Esophagus squamous epithelium (tissue), 5 donors: Measurements from ENCODE around the gene BMERB1. TPM values are rescaled to one million over a fixed set of nuclear protein-coding genes. Genes with fewer than 3 reads are reported as not detected.

Experiments
- DNase-seq: peaks from one replicate; lab custom pipeline; 2025; lab: John Stamatoyannopoulos, UW
- H3K27ac ChIP-seq, 4 donors: fragments of 200-600 bp; sonication (generic); one replicate each; pipeline ENCODE4 v1.5.1; 2016 to 2019; ENCODE audit warnings: mild to moderate bottlenecking in 1 of 4
- H3K27me3 ChIP-seq, 4 donors: fragments of 200-600 bp; sonication (generic); 1 replicate in 3 of 4; 2 replicates in 1 of 4; pipeline versions ENCODE4 v1.5.1 to v1.6.0; 2017 to 2021; ENCODE audit warnings: antibody characterized with exemption in 1 of 4
- H3K36me3 ChIP-seq, 3 donors: fragments of 200-600 bp; sonication (generic); one replicate each; pipeline ENCODE4 v1.5.1; 2016 to 2019
- H3K4me1 ChIP-seq, 3 donors: fragments of 200-600 bp; sonication (generic); one replicate each; pipeline ENCODE4 v1.5.1; 2017 to 2019
- H3K4me3 ChIP-seq, 4 donors: fragments of 200-600 bp; sonication (generic); 1 replicate in 3 of 4; 2 replicates in 1 of 4; pipeline ENCODE4 v1.5.1; 2016 to 2019; ENCODE audit warnings: mild to moderate bottlenecking in 2 of 4, moderate library complexity in 1 of 4
- H3K9me3 ChIP-seq, 3 donors: fragments of 200-600 bp; sonication (generic); one replicate each; pipeline ENCODE4 v1.5.1; 2016 to 2019
- POLR2A ChIP-seq, 4 donors: fragments of 450-650 bp; IDR thresholded peaks; one replicate each; pipeline ENCODE4 v1.6.1; 2017; ENCODE audit warnings: antibody characterized with exemption in 4 of 4, mild to moderate bottlenecking in 4 of 4, moderate library complexity in 3 of 4
- WGBS, 2 donors: methylation state at CpG; one replicate each; pipeline ENCODE4 v1.1.5; 2018; 5-methylcytosine and 5-hydroxymethylcytosine counted together
- intact Hi-C: fragments of 100-400 bp; cut with DNase I; formaldehyde crosslinking; loops from one replicate; pipeline ENCODE4 v1.15.0; 2022
- total RNA-seq, 4 donors: library from RNA; depleted of rRNA; stranded (reverse); fragments of >200 nt; gene quantifications; one replicate each; pipeline ENCODE4 v1.1.0, GENCODE V29; 2016
- TF ChIP-seq, protein P1 (sequence below), 6 experiments: fragments of 450-650 bp in 4 of 6; fragments of 200-600 bp in 2 of 6; sonication (generic) in 2 of 6; IDR thresholded peaks; one replicate each; pipeline ENCODE4 v1.5.1; 2016 to 2019; ENCODE audit warnings: antibody characterized with exemption in 6 of 6, mild to moderate bottlenecking in 4 of 6, moderate library complexity in 4 of 6
- donor health status: DM: yes; HTN: yes; CAD: no.

BMERB1 gene
- total RNA-seq, 4 donors from 2014 or later = 3.4 to 38.1 (median 14.9) TPM

DNA sequence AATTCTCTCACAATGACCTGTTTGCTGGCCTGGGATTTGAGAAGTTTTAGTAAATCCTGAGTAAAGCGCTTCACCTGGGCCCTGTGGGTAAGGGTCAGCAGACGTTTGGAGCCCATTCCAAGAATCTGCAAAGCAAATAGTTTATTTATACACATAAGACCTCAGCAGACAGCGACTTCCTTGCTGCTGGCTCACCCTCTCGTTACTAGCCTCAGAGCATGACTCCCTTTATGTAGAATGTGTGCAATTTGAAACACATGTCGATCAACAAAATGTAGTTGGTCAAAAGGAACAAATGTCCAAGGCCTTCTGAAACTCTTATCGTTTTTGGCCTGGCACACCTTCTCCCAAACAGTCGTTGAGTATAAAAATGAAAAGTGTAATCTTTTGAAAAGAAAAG lies 177.2 kb downstream of the BMERB1 start:
- peaks cover 4 to 100% (median 38%) of the 10 kb centered on the region in 3 donors for H3K36me3 ChIP-seq
- no peak overlapping the region for H3K4me3 ChIP-seq
- peaks cover 0 to 15% (median 0%) of the 10 kb centered on the region in 3 donors for H3K4me1 ChIP-seq
- H3K27me3 ChIP-seq = no peaks in the 10 kb centered on the region
- no peak for DNase-seq
- intact Hi-C loops = loop anchor here (10.0 kb wide), 1 partner anchor 63 kb away; no protein-coding TSS in a partner anchor
- no peaks in the 10 kb centered on the region for H3K9me3 ChIP-seq
- no peak overlapping the region for H3K27ac ChIP-seq
- WGBS, 2 donors = 76 to 82% methylated on average over 7 of the region's 7 CpGs
- TF ChIP-seq POLR2A (IDR thresholded peaks at IDR 0.05) = no peak
- TF ChIP-seq, protein P1, sequence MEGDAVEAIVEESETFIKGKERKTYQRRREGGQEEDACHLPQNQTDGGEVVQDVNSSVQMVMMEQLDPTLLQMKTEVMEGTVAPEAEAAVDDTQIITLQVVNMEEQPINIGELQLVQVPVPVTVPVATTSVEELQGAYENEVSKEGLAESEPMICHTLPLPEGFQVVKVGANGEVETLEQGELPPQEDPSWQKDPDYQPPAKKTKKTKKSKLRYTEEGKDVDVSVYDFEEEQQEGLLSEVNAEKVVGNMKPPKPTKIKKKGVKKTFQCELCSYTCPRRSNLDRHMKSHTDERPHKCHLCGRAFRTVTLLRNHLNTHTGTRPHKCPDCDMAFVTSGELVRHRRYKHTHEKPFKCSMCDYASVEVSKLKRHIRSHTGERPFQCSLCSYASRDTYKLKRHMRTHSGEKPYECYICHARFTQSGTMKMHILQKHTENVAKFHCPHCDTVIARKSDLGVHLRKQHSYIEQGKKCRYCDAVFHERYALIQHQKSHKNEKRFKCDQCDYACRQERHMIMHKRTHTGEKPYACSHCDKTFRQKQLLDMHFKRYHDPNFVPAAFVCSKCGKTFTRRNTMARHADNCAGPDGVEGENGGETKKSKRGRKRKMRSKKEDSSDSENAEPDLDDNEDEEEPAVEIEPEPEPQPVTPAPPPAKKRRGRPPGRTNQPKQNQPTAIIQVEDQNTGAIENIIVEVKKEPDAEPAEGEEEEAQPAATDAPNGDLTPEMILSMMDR (IDR thresholded peaks at IDR 0.05) = no peak

DNA sequence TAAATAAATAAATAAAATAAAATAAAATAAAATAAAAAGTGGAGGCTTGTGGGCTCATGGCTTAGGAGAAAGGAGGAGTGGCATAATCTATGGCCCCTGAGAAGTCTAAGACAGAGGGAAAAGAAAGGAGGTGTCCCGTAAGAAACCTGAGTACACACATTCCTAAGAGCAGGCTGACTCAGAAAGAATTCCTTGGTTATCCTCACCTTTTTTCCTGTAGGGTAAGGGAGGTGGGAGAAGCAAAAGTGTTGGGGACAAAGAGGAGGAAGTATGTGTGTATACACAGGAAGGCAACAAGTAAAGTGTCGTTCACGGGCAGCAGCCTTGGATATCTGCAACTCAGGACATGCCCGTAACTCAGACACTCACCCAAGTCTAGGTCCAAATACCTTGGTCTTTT lies 179.3 kb downstream of the BMERB1 start:
- TF ChIP-seq, protein P1 (IDR thresholded peaks at IDR 0.05) = no peak
- no peak for TF ChIP-seq POLR2A (IDR thresholded peaks at IDR 0.05)
- intact Hi-C loops = loop anchor here (10.0 kb wide), 1 partner anchor 61 kb away; no protein-coding TSS in a partner anchor
- Histone ChIP-seq H3K4me1 (no peaks in the 10 kb centered on the region), H3K4me3 (no peak overlapping the region), H3K9me3 (no peaks in the 10 kb centered on the region), H3K27ac (no peak overlapping the region), H3K36me3 (peaks cover 4 to 100% (median 54%) of the 10 kb centered on the region in 3 donors), H3K27me3 (no peaks in the 10 kb centered on the region)
- 68% methylated on average over 4 of the region's 4 CpGs for WGBS, 2 donors
- no peak for DNase-seq

DNA sequence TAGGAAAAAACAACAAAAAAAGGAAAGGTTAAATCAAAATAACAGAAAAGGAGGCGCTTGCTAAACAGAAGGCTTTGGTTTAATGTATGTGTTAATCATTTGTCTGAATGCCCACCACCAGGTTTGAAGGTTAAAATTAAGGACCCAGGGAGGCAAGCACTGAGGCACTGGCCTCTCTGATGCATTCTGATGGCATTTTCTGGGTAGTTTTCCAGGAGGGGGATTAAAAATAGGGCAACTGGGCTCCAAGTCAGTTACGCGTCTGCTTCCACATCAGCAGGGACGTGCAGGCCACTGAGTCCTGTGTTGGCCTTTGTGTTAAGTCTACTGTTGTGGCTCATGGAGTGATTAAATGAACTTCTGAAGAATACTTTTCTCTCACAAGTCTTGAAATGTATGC lies 181.6 kb downstream of the BMERB1 start:
- H3K9me3 ChIP-seq = no peaks in the 10 kb centered on the region
- intact Hi-C loops = loop anchor here (10.0 kb wide), 1 partner anchor 59 kb away; no protein-coding TSS in a partner anchor
- TF ChIP-seq, protein P1 (IDR thresholded peaks at IDR 0.05) = no peak
- TF ChIP-seq POLR2A (IDR thresholded peaks at IDR 0.05) = no peak
- peaks cover 0 to 100% (median 64%) of the 10 kb centered on the region in 3 donors for H3K36me3 ChIP-seq
- no peak overlapping the region for H3K27ac ChIP-seq
- no peaks in the 10 kb centered on the region for H3K27me3 ChIP-seq
- no peak for DNase-seq
- H3K4me1 ChIP-seq = no peaks in the 10 kb centered on the region
- H3K4me3 ChIP-seq = no peak overlapping the region
- 87 to 90% methylated on average over 4 of the region's 4 CpGs for WGBS, 2 donors

DNA sequence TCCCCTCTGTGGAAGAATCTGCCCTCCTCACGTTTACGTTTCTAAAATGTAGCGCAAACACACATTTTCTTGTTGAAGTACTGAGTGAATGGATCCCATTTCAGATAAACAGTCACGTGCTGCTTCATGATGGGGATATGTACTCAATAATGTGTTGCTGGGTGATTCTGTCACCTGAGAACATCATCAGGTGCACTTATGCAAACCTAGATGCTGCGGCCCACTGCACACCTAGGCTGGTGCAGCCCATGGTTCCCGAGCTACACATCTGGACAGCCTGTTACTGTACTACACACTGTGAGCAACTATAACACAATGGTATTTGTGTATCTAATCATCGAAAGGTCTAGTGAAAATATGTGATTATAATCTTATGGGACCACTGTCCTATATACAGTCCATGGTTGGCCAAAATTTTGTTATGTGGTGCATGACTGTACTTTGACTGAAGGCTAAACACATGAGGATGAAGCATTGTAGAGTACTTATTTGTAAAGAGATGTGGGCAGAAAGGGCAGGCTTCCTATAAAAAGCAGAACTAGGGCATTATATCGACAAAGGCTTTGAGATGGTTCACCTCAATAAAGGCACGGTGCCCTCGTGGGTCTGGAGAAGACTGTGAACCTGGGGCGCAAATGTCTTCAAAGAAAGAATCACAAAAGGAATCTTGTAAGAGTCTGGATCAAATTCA lies 182.2 kb downstream of the BMERB1 start:
- DNase-seq = no peak
- intact Hi-C loops = loop anchor here (10.0 kb wide), 1 partner anchor 58 kb away; no protein-coding TSS in a partner anchor
- H3K27me3 ChIP-seq = no peaks in the 10 kb centered on the region
- no peaks in the 10 kb centered on the region for H3K4me1 ChIP-seq
- TF ChIP-seq POLR2A (IDR thresholded peaks at IDR 0.05) = no peak
- TF ChIP-seq, protein P1 (IDR thresholded peaks at IDR 0.05) = no peak
- WGBS, 2 donors = 89 to 91% methylated on average over 11 of the region's 11 CpGs
- H3K36me3 ChIP-seq = peaks cover 0 to 100% (median 64%) of the 10 kb centered on the region in 3 donors
- no peaks in the 10 kb centered on the region for H3K9me3 ChIP-seq
- no peak overlapping the region for H3K27ac ChIP-seq
- no peak overlapping the region for H3K4me3 ChIP-seq

DNA sequence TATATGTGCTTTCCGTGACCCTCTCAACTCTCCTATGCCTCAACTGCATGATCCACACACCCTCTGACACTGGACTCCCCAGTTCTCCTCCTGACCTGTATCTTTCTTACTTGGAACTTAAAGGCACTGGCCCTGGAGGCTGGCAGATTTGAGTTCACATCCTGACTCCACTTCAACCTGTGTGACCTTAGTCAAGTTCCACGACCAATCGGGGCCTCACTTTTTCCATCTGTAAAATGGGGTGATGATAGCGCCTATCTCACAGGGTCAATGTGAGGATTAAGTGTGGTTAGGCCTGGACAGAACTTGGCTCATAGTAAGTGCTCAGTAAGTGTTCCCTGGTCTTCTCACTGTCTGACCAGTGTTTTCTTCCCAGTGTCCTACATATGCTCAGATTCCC lies 183.5 kb downstream of the BMERB1 start:
- Histone ChIP-seq H3K9me3 (no peaks in the 10 kb centered on the region), H3K27ac (no peak overlapping the region), H3K27me3 (no peaks in the 10 kb centered on the region), H3K4me3 (no peak overlapping the region), H3K4me1 (no peaks in the 10 kb centered on the region), H3K36me3 (peaks cover 0 to 100% (median 64%) of the 10 kb centered on the region in 3 donors)
- TF ChIP-seq, protein P1 (IDR thresholded peaks at IDR 0.05) = no peak
- TF ChIP-seq POLR2A (IDR thresholded peaks at IDR 0.05) = no peak
- no peak for DNase-seq
- 95 to 100% methylated on average over 1 to 4 of the region's 4 CpGs for WGBS, 2 donors
- intact Hi-C loops = loop anchor here (10.0 kb wide), 1 partner anchor 57 kb away; no protein-coding TSS in a partner anchor
